H54 (cell line): ENCODE data around the gene KIF1A.
"Not testable (repeated sequence)": the region's sequence is repeated elsewhere in the genome, so short reads cannot be mapped to it uniquely, and the experiment has no call there.

Experiments
- DNase-seq: peaks from one replicate; pipeline ENCODE4 v3.0.0; 2011; ENCODE audit warnings: low spot score, mixed read lengths; ENCODE audit not compliant: insufficient read length
- FAIRE-seq: peaks from 3 replicates; lab custom pipeline; 2011; peaks lifted over from hg19 to GRCh38; lab: Jason Lieb, UNC
- POLR2A ChIP-seq: IDR thresholded peaks from 2 replicates; pipeline ENCODE4 v1.6.1; 2011; ENCODE audit warnings: low read depth, mild to moderate bottlenecking, low read length

KIF1A gene

GRCh38 chr2:240702640-240703011 lies 117.4 kb downstream of the KIF1A start:
- no peak for TF ChIP-seq POLR2A
- FAIRE-seq = no peak
- DNase-seq = no peak

GRCh38 chr2:240701736-240702639 lies 118.0 kb downstream of the KIF1A start:
- no peak for DNase-seq
- TF ChIP-seq POLR2A = no peak
- FAIRE-seq = no peak

GRCh38 chr2:240701091-240701735 lies 118.8 kb downstream of the KIF1A start:
- FAIRE-seq = no peak
- no peak for DNase-seq
- no peak for TF ChIP-seq POLR2A

- not testable (repeated sequence) for FAIRE-seq, DNase-seq
Measured at GRCh38 chr2:240700616-240701015, 119.4 kb downstream of the KIF1A start.

GRCh38 chr2:240699835-240700234 lies 120.2 kb downstream of the KIF1A start:
- FAIRE-seq = not testable (repeated sequence)

GRCh38 chr2:240698852-240699561 lies 121.0 kb downstream of the KIF1A start:
- not testable (repeated sequence) for FAIRE-seq, DNase-seq

More at GRCh38 chr2:240699835-240700234, 120.2 kb downstream of the KIF1A start:
- not testable (repeated sequence) for DNase-seq

- FAIRE-seq = not testable (repeated sequence)
Measured at GRCh38 chr2:240696469-240696868, 123.5 kb downstream of the KIF1A start.

GRCh38 chr2:240695593-240695992 lies 124.4 kb downstream of the KIF1A start:
- DNase-seq, FAIRE-seq: not testable (repeated sequence)

More at GRCh38 chr2:240696469-240696868, 123.5 kb downstream of the KIF1A start:
- not testable (repeated sequence) for DNase-seq

- not testable (repeated sequence) for FAIRE-seq, DNase-seq
Measured at GRCh38 chr2:240694304-240694703, 125.7 kb downstream of the KIF1A start.

GRCh38 chr2:240692583-240693561 lies 127.1 kb downstream of the KIF1A start:
- not testable (repeated sequence) for FAIRE-seq

GRCh38 chr2:240691631-240692420 lies 128.2 kb downstream of the KIF1A start, which contains the start of gene AQP12A:
Gene AQP12A, plus strand, starts transcription at chr2:240691866. Its CDS starts 48 bp downstream, at chr2:240691914.
- DNase-seq, FAIRE-seq: not testable (repeated sequence)

More at GRCh38 chr2:240692583-240693561, 127.1 kb downstream of the KIF1A start:
- not testable (repeated sequence) for DNase-seq

- not testable (repeated sequence) for FAIRE-seq, DNase-seq
Measured at GRCh38 chr2:240691075-240691427, 129.0 kb downstream of the KIF1A start.

- not testable (repeated sequence) for FAIRE-seq, DNase-seq
Measured at GRCh38 chr2:240690421-240691074, 129.5 kb downstream of the KIF1A start.
